IPS DF 6.9 (cell line): ENCODE measurements around the gene TMEM19.
A peak's percentile ranks its signal among the peaks of the same experiment; 100 is the strongest.

Experiments used
- DNase-seq: peaks from one replicate; pipeline ENCODE4 v3.0.0-alpha.2; 2013; ENCODE audit warnings: low read depth, low spot score
- H3K27ac ChIP-seq: one replicate; pipeline ENCODE4 v1.5.1; 2013; ENCODE audit warnings: low read length, control low read depth
- H3K27me3 ChIP-seq: 2 replicates; pipeline ENCODE4 v1.6.1; 2013; ENCODE audit warnings: mild to moderate bottlenecking, low read length; ENCODE audit not compliant: control insufficient read depth, insufficient read depth
- H3K36me3 ChIP-seq: 2 replicates; pipeline ENCODE4 v1.6.1; 2013; ENCODE audit warnings: low read length; ENCODE audit not compliant: control insufficient read depth, insufficient read depth
- H3K4me1 ChIP-seq: 2 replicates; pipeline ENCODE4 v1.6.1; 2013; ENCODE audit warnings: low read length; ENCODE audit not compliant: control insufficient read depth, insufficient read depth
- H3K4me3 ChIP-seq: 2 replicates; pipeline ENCODE4 v1.5.1; 2013; ENCODE audit warnings: mild to moderate bottlenecking, low read length
- H3K9me3 ChIP-seq: 2 replicates; pipeline ENCODE4 v1.6.1; 2013; ENCODE audit warnings: low read length, inconsistent platforms; ENCODE audit not compliant: control insufficient read depth, insufficient read depth
- WGBS: extraction: QIAGEN DNeasy Blood & Tissue Kit; methylation state at CpG from one replicate; pipeline ENCODE4 v1.1.7; 2013; ENCODE audit warnings: mixed read lengths, missing lambda C conversion rate; ENCODE audit not compliant: insufficient read length, insufficient coverage; 5-methylcytosine and 5-hydroxymethylcytosine counted together

Gene TMEM19

DNA sequence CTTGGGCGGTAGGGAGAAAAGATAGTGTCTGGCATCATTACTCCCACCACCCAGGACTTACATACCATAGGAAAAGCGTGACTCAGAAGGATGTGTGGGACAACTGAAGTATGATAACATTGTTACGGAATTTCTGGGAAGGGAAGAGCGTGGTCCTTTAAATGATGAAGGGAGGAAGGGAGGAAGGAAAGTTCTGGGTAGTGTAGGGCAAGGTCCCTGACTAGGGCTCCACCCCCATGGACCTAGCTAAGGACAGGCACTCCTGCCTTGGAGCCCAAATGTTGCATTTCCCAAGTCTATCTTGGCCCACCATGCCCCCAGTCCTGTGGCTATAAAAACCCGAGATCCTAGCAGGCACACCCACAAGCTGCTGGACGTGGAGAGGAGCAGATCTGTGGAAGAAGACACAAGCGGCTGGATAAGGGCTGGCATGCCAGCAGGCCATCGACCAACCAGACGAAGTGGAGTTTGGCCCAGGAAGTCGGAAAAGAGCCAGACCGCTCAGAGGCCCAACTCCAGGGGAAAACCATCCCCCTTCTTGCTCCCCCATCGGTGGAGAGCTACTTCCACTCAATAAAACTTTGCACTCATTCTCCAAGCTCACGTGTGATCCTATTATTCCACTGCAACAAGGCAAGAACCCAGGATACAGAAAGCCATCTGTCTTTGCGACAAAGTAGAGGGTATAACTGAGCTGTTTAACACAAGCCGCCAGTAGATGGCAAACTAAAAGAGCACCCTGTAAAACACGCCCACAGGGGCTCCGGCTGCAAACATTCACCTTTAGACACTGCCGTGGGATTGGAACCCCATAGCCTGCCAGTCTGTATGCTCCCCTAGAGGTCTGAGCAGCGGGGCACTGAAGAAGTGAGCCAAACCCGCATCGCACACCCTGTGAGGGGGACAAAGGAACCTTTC lies 45.8 kb downstream of the TMEM19 start:
- peak; percentile 41 for DNase-seq
- no peaks in the 10 kb centered on the region for H3K36me3 ChIP-seq
- no peaks in the 10 kb centered on the region for H3K27me3 ChIP-seq
- no CpG with 5 or more reads among the region's 21 CpGs for WGBS
- H3K27ac ChIP-seq: no peak overlapping the region
- no peak overlapping the region for H3K4me3 ChIP-seq
- no peaks in the 10 kb centered on the region for H3K9me3 ChIP-seq
- 0 out of 2 replicates have a peak, but pooled peaks cover 1% of the 10 kb centered on the region for H3K4me1 ChIP-seq

DNA sequence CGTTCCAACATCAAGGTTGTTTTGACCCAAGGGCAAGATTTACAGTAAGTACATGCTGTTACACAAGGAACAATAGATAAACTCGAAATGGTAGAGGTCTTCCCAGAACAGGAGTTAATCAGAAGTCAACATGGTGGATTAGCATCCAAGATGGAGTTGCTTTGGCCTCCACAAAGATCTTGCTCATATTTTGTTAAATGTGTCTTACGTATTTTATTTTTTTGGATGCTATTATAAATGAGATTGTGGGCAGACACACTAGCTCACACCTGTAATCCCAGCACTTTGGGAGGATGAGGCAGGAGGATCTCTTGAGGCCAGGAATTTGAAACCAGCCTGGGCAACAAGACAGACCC lies 46.5 kb downstream of the TMEM19 start:
- Histone ChIP-seq H3K4me3 (no peak overlapping the region), H3K27me3 (no peaks in the 10 kb centered on the region), H3K27ac (no peak overlapping the region), H3K4me1 (0 out of 2 replicates have a peak, but pooled peaks cover 1% of the 10 kb centered on the region), H3K36me3 (no peaks in the 10 kb centered on the region), H3K9me3 (no peaks in the 10 kb centered on the region)
- WGBS: no CpG with 5 or more reads among the region's 3 CpGs
- no peak for DNase-seq

- no CpG with 5 or more reads among the region's 1 CpG for WGBS
- no peaks in the 10 kb centered on the region for H3K27me3 ChIP-seq
- no peak overlapping the region for H3K4me3 ChIP-seq
- no peaks in the 10 kb centered on the region for H3K9me3 ChIP-seq
- no peak overlapping the region for H3K27ac ChIP-seq
- H3K4me1 ChIP-seq: no peaks in the 10 kb centered on the region
- no peaks in the 10 kb centered on the region for H3K36me3 ChIP-seq
- DNase-seq: no peak
Measured at GRCh38 chr12:71737197-71737596, 51.3 kb downstream of the TMEM19 start.

DNA sequence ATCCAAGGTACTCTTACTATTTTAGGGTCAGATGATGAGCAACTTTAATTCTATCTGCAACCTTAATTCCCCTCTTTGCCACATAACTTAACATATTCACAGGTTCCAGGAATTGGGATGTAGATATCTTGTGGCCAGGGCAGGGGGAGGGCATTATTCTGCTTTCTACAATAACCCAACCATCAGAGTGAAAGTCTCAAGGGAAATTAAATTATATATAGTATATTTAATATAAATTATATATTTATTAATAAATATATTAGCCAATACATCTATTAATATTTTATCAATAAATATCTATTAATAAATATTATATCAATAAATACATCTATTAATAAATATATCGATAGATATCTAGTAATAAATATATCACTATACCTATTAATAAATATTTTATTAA lies 57.1 kb downstream of the TMEM19 start:
- Histone ChIP-seq H3K27me3 (no peaks in the 10 kb centered on the region), H3K36me3 (no peaks in the 10 kb centered on the region), H3K27ac (no peak overlapping the region), H3K9me3 (no peaks in the 10 kb centered on the region), H3K4me1 (no peaks in the 10 kb centered on the region), H3K4me3 (no peak overlapping the region)
- DNase-seq: no peak
- WGBS: no CpG with 5 or more reads among the region's 1 CpG

GRCh38 chr12:71744522-71745300 lies 58.8 kb downstream of the TMEM19 start:
- 100% methylated on average over 1 of the region's 5 CpGs for WGBS
- no peak overlapping the region for H3K4me3 ChIP-seq
- H3K4me1 ChIP-seq: no peaks in the 10 kb centered on the region
- no peak overlapping the region for H3K27ac ChIP-seq
- H3K36me3 ChIP-seq: no peaks in the 10 kb centered on the region
- H3K9me3 ChIP-seq: no peaks in the 10 kb centered on the region
- DNase-seq: no peak
- no peaks in the 10 kb centered on the region for H3K27me3 ChIP-seq

DNA sequence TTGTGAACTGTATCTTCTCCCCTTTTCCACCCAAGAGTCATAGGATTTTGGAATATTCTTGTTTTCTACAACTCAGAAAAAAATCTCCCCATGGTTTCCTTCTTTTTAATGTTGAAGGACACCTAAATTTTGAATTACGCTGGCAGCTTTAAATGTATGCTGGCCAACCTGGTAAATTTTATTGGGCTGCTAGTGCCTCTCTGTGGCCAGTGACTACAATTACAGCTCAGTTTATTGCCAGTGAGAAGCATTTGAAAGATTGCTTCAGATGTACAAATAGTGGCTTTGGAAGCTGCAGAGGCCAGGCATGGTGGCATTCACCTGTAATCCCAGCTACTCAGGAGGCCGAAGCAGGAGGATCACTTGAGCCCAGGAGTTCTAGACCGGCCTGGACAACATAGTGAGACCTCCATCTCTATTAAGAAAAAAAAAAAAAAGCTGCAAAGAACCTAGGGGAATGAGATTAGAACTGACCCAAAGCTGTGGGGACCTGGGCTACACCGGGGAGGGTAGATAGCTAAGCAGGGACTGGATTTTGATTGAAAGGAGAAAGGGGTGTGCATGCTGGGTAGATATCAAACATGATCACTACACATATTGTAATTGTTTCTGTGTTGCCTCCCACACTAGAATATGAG lies 61.2 kb downstream of the TMEM19 start:
- Histone ChIP-seq H3K27ac (no peak overlapping the region), H3K9me3 (no peaks in the 10 kb centered on the region), H3K4me1 (no peaks in the 10 kb centered on the region), H3K27me3 (no peaks in the 10 kb centered on the region), H3K36me3 (no peaks in the 10 kb centered on the region), H3K4me3 (no peak overlapping the region)
- peak; percentile 27 for DNase-seq
- WGBS: no CpG with 5 or more reads among the region's 4 CpGs

GRCh38 chr12:71748081-71748850 lies 62.4 kb downstream of the TMEM19 start:
- Histone ChIP-seq H3K27ac (no peak overlapping the region), H3K36me3 (no peaks in the 10 kb centered on the region), H3K4me1 (no peaks in the 10 kb centered on the region), H3K27me3 (no peaks in the 10 kb centered on the region), H3K9me3 (no peaks in the 10 kb centered on the region), H3K4me3 (no peak overlapping the region)
- no CpG with 5 or more reads among the region's 5 CpGs for WGBS
- no peak for DNase-seq

DNA sequence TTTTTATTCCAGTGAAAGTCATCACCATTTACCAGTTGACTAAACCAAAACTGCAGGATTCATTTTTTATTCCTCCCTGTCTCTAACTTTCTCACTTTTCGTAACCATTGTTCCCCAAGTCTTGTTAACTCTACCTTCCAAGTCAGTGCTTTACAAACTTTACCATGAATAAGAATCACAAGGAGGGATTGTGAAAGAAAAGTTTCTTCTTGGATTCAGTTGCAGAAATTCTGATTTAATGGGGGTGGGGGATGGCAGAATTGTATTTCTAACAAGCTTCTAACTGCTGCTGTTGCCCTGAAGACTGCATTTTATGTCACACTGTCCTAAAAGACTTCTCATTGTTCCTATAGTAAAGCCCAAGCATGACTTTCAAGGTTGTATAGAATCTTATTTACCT lies 63.8 kb downstream of the TMEM19 start:
- Histone ChIP-seq H3K27ac (no peak overlapping the region), H3K4me3 (no peak overlapping the region), H3K27me3 (no peaks in the 10 kb centered on the region), H3K36me3 (no peaks in the 10 kb centered on the region), H3K9me3 (no peaks in the 10 kb centered on the region), H3K4me1 (no peaks in the 10 kb centered on the region)
- WGBS: no CpG with 5 or more reads among the region's 1 CpG
- no peak for DNase-seq

DNA sequence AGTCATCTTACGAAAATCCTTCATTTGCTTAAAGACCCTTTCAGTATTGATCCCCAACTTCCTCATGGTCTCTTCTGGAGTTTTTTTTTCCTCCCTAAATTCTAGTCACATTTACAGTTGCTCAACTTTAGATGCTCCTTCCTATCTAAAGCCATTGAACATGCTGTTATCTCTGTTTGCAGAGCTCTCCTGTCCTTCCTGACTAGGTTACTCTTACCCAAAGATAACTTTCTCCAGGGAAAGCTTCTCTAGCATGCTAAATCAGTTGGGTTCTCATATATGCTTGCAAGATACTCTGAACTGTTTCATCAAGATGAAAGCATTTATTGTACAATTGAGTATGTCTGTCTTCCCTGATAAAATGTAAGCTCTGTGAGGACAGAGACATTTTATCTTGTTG lies 67.0 kb downstream of the TMEM19 start:
- Histone ChIP-seq H3K4me1 (no peaks in the 10 kb centered on the region; the same call in 1 of the 2 replicates), H3K4me3 (no peak overlapping the region), H3K9me3 (no peaks in the 10 kb centered on the region), H3K27me3 (no peaks in the 10 kb centered on the region), H3K27ac (no peak overlapping the region), H3K36me3 (no peaks in the 10 kb centered on the region)
- no peak for DNase-seq
- WGBS: no CpG with 5 or more reads among the region's 1 CpG
